ENCODE data around the gene PLVAP. TPM values are rescaled to one million over a fixed set of nuclear protein-coding genes. Genes with fewer than 3 reads are reported as not detected.

The PLVAP gene
- total and polyA plus RNA-seq, 9 of the 15 experiments (the other 6 are each of a cell fraction or from before 2014, with no cell fraction given): 0.09 to 0.84 (median 0.51) TPM; not detected in 4

DNA sequence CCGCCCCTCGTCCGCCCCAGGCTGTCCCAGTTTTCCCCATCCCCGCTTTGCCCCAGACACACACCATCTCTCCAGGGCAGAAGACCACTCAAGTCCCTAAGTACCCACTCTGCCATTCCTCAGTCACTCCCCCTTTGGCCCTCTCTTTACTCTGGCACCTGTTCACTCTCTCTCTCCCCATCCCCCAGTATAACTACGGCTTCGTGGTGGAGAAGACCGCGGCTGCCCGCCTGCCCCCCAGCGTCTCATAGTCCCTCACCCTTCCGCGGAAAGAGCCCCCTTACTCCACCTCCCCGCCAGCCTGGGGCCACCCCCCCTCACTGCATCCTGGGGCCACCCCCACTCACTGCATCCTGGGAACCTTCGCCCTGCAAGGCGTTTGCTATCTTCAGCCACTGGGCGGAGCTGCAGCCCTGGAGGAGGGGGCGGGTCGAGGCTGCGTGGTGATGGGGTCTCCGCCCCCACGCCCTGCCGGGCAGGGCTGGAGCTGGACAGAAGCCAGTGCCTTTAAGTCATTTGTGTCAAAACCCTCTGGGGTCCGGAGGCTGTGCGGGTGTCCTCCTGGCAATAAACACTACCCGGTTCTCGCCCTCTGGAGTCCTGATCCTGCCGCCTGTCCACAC is 47.7 kb upstream of the PLVAP start (continued):
- TF ChIP-seq CREBBP (IDR thresholded peaks at IDR 0.05; ENCODE audit: low read depth, low read length) (no peak), RBM34 (IDR thresholded peaks at IDR 0.05; ENCODE audit: borderline replicate concordance, insufficient read depth, low read length) (no peak), CBX5 (IDR thresholded peaks at IDR 0.05; ENCODE audit: borderline replicate concordance, low read depth) (no peak), PRMT5 (CRISPR knock-in tag; IDR thresholded peaks at IDR 0.05) (no peak), TAF1 (IDR thresholded peaks at IDR 0.05; ENCODE audit: control insufficient read depth, extremely low read depth, insufficient read depth, low read length, severe bottlenecking) (no peak), ZNF644 (tag; IDR thresholded peaks at IDR 0.05; ENCODE audit: low read depth) (no peak), PCBP2 (IDR thresholded peaks at IDR 0.05; ENCODE audit: low read depth, low read length, poor library complexity, severe bottlenecking) (no peak), HNRNPLL (IDR thresholded peaks at IDR 0.05; ENCODE audit: low read depth, low read length, poor library complexity, severe bottlenecking) (no peak), ZKSCAN8 (CRISPR knock-in tag; IDR thresholded peaks at IDR 0.05) (no peak)
- TF ChIP-seq, protein P1, sequence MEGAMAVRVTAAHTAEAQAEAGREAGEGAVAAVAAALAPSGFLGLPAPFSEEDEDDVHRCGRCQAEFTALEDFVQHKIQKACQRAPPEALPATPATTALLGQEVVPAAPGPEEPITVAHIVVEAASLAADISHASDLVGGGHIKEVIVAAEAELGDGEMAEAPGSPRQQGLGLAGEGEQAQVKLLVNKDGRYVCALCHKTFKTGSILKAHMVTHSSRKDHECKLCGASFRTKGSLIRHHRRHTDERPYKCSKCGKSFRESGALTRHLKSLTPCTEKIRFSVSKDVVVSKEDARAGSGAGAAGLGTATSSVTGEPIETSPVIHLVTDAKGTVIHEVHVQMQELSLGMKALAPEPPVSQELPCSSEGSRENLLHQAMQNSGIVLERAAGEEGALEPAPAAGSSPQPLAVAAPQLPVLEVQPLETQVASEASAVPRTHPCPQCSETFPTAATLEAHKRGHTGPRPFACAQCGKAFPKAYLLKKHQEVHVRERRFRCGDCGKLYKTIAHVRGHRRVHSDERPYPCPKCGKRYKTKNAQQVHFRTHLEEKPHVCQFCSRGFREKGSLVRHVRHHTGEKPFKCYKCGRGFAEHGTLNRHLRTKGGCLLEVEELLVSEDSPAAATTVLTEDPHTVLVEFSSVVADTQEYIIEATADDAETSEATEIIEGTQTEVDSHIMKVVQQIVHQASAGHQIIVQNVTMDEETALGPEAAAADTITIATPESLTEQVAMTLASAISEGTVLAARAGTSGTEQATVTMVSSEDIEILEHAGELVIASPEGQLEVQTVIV (CRISPR knock-in tag; IDR thresholded peaks at IDR 0.05; ENCODE audit: borderline replicate concordance): no peak
- TF ChIP-seq, protein P2, sequence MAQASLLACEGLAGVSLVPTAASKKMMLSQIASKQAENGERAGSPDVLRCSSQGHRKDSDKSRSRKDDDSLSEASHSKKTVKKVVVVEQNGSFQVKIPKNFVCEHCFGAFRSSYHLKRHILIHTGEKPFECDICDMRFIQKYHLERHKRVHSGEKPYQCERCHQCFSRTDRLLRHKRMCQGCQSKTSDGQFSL (CRISPR knock-in tag; IDR thresholded peaks at IDR 0.05): peak; percentile 92
- TF ChIP-seq, protein P2 (tag; IDR thresholded peaks at IDR 0.05): peak in 1 of 2 experiments; percentile 86; a peak in 2 of 4 replicates
- TF ChIP-seq, protein P3, sequence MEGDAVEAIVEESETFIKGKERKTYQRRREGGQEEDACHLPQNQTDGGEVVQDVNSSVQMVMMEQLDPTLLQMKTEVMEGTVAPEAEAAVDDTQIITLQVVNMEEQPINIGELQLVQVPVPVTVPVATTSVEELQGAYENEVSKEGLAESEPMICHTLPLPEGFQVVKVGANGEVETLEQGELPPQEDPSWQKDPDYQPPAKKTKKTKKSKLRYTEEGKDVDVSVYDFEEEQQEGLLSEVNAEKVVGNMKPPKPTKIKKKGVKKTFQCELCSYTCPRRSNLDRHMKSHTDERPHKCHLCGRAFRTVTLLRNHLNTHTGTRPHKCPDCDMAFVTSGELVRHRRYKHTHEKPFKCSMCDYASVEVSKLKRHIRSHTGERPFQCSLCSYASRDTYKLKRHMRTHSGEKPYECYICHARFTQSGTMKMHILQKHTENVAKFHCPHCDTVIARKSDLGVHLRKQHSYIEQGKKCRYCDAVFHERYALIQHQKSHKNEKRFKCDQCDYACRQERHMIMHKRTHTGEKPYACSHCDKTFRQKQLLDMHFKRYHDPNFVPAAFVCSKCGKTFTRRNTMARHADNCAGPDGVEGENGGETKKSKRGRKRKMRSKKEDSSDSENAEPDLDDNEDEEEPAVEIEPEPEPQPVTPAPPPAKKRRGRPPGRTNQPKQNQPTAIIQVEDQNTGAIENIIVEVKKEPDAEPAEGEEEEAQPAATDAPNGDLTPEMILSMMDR (IDR thresholded peaks at IDR 0.05 in 2 of 3, conservative IDR thresholded peaks at IDR 0.05 in 1 of 3; ENCODE audit: insufficient read depth in 2 of 3, low read depth in 1 of 3, low read length in 3 of 3): peak; percentile 78 to 87 (median 80)
- TF ChIP-seq, protein P4, sequence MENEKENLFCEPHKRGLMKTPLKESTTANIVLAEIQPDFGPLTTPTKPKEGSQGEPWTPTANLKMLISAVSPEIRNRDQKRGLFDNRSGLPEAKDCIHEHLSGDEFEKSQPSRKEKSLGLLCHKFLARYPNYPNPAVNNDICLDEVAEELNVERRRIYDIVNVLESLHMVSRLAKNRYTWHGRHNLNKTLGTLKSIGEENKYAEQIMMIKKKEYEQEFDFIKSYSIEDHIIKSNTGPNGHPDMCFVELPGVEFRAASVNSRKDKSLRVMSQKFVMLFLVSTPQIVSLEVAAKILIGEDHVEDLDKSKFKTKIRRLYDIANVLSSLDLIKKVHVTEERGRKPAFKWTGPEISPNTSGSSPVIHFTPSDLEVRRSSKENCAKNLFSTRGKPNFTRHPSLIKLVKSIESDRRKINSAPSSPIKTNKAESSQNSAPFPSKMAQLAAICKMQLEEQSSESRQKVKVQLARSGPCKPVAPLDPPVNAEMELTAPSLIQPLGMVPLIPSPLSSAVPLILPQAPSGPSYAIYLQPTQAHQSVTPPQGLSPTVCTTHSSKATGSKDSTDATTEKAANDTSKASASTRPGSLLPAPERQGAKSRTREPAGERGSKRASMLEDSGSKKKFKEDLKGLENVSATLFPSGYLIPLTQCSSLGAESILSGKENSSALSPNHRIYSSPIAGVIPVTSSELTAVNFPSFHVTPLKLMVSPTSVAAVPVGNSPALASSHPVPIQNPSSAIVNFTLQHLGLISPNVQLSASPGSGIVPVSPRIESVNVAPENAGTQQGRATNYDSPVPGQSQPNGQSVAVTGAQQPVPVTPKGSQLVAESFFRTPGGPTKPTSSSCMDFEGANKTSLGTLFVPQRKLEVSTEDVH (IDR thresholded peaks at IDR 0.05; ENCODE audit: low read depth, partially characterized antibody): no peak
- TF ChIP-seq, protein P5, sequence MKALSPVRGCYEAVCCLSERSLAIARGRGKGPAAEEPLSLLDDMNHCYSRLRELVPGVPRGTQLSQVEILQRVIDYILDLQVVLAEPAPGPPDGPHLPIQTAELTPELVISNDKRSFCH (CRISPR knock-in tag; IDR thresholded peaks at IDR 0.05): no peak
- TF ChIP-seq, protein P5 (tag; IDR thresholded peaks at IDR 0.05): no peak
- TF ChIP-seq, protein P6, sequence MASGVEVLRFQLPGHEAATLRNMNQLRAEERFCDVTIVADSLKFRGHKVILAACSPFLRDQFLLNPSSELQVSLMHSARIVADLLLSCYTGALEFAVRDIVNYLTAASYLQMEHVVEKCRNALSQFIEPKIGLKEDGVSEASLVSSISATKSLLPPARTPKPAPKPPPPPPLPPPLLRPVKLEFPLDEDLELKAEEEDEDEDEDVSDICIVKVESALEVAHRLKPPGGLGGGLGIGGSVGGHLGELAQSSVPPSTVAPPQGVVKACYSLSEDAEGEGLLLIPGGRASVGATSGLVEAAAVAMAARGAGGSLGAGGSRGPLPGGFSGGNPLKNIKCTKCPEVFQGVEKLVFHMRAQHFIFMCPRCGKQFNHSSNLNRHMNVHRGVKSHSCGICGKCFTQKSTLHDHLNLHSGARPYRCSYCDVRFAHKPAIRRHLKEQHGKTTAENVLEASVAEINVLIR (CRISPR knock-in tag; IDR thresholded peaks at IDR 0.05): no peak

Measured in K562 (cell line).